ENCODE measurements around the gene C16orf54. TPM values are rescaled to one million over a fixed set of nuclear protein-coding genes. Genes with fewer than 3 reads are reported as not detected.
"Not testable (repeated sequence)": the region's sequence is repeated elsewhere in the genome, so short reads cannot be mapped to it uniquely, and the experiment has no call there.

The C16orf54 gene
- total and polyA plus RNA-seq, 4 donors, result 0.20 to 1.1 (median 0.34) TPM

GRCh38 chr16:29731768-29732601 lies 13.8 kb downstream of the C16orf54 start:
- H3K27me3 ChIP-seq (ENCODE audit: control insufficient read depth, insufficient read depth, low read length), result not testable (repeated sequence)

DNA sequence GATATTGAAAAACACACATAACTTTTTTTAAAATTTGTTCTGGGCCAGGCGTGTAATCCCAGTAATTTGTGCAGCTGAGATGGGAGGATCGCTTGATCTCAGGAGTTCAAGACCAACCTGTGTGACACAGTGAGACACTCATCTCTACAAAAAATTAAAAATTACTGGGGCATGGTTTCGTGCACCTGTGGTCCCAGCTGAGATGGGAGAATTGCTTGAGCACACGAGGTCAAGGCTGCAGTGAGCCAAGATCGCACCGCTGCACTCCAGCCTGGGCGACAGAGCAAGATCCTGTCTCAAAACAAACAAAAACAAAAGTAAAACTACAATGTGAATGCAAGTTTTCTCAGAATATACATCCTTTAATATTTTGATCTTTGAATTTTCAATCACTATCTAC lies 15.1 kb downstream of the C16orf54 start:
- no peak for DNase-seq (ENCODE audit: low read depth in 4 of 6, low spot score in 6 of 6)
- Histone ChIP-seq H3K27ac (ENCODE audit: low read depth, low read length) (no peak overlapping the region), H3K4me1 (ENCODE audit: control insufficient read depth, insufficient read depth, low read length) (no peaks in the 10 kb centered on the region), H3K36me3 (ENCODE audit: control insufficient read depth, insufficient read depth, low read length) (no peaks in the 10 kb centered on the region), H3K27me3 (ENCODE audit: control insufficient read depth, insufficient read depth, low read length) (no peaks in the 10 kb centered on the region), H3K4me3 (ENCODE audit: low read depth, low read length) (no peak overlapping the region), H3K9me3 (ENCODE audit: control insufficient read depth, insufficient read depth, low read length) (no peaks in the 10 kb centered on the region)
- WGBS (ENCODE audit: insufficient coverage), result 74% methylated on average over 5 of the region's 7 CpGs

More at GRCh38 chr16:29731768-29732601, 13.8 kb downstream of the C16orf54 start:
- WGBS (ENCODE audit: insufficient coverage), result 89% methylated on average over 6 of the region's 13 CpGs
- H3K27ac ChIP-seq (ENCODE audit: low read depth, low read length); H3K36me3 ChIP-seq (ENCODE audit: control insufficient read depth, insufficient read depth, low read length); H3K4me3 ChIP-seq (ENCODE audit: low read depth, low read length); H3K9me3 ChIP-seq (ENCODE audit: control insufficient read depth, insufficient read depth, low read length); H3K4me1 ChIP-seq (ENCODE audit: control insufficient read depth, insufficient read depth, low read length); DNase-seq (ENCODE audit: low read depth in 4 of 6, low spot score in 6 of 6): not testable (repeated sequence)

DNA sequence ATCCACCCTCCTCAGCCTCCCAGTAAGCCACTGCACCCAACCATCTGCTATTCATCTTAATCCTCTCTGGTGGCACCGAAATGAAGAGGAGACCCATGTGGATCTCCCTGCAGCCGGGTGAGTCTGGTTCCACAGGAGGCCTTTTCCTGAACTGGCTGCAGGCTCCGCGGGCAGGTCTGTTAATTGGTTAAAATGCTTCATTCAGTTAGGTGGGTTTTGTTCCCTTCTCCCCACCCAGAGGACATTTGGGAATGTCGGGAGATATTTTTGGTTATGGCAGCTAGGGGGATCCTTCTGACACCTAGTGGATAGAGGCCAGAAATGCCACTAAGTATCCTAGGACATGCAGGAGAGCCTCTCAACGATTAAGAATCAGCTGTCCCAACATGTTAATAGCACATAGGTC lies 16.7 kb downstream of the C16orf54 start:
- Histone ChIP-seq H3K27ac (ENCODE audit: low read depth, low read length) (no peak overlapping the region), H3K9me3 (ENCODE audit: control insufficient read depth, insufficient read depth, low read length) (no peaks in the 10 kb centered on the region), H3K4me3 (ENCODE audit: low read depth, low read length) (no peak overlapping the region), H3K27me3 (ENCODE audit: control insufficient read depth, insufficient read depth, low read length) (no peaks in the 10 kb centered on the region), H3K4me1 (ENCODE audit: control insufficient read depth, insufficient read depth, low read length) (no peaks in the 10 kb centered on the region), H3K36me3 (ENCODE audit: control insufficient read depth, insufficient read depth, low read length) (no peaks in the 10 kb centered on the region)
- WGBS (ENCODE audit: insufficient coverage), result 50% methylated on average over 2 of the region's 6 CpGs
- DNase-seq (ENCODE audit: low read depth in 4 of 6, low spot score in 6 of 6), result peak in 4 of 6 donors; percentile 28 to 90 (median 53)

DNA sequence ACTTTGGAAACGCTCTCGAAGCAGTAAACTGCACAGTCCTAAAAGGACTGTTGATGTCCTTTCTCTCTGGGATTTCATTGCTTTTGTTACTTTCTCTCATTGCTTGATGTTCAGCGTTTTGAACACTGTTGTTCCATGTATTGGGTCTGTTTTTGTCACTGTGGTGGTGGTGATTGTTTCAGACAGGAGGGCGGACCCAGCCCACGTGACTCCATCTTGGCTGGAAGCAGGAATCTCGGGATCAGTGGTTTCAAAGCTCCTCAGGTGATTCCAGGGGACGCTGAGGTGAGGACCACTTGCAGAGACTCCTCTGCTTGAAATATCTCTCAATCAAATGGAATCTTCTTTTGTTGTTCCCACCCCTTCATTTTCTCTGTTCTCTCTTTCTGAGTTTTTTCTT lies 18.3 kb downstream of the C16orf54 start:
- WGBS (ENCODE audit: insufficient coverage), result 84% methylated on average over 7 of the region's 7 CpGs
- Histone ChIP-seq H3K9me3 (ENCODE audit: control insufficient read depth, insufficient read depth, low read length) (no peaks in the 10 kb centered on the region), H3K4me3 (ENCODE audit: low read depth, low read length) (no peak overlapping the region), H3K36me3 (ENCODE audit: control insufficient read depth, insufficient read depth, low read length) (no peaks in the 10 kb centered on the region), H3K27ac (ENCODE audit: low read depth, low read length) (no peak overlapping the region), H3K4me1 (ENCODE audit: control insufficient read depth, insufficient read depth, low read length) (no peaks in the 10 kb centered on the region), H3K27me3 (ENCODE audit: control insufficient read depth, insufficient read depth, low read length) (no peaks in the 10 kb centered on the region)
- no peak for DNase-seq (ENCODE audit: low read depth in 4 of 6, low spot score in 6 of 6)

DNA sequence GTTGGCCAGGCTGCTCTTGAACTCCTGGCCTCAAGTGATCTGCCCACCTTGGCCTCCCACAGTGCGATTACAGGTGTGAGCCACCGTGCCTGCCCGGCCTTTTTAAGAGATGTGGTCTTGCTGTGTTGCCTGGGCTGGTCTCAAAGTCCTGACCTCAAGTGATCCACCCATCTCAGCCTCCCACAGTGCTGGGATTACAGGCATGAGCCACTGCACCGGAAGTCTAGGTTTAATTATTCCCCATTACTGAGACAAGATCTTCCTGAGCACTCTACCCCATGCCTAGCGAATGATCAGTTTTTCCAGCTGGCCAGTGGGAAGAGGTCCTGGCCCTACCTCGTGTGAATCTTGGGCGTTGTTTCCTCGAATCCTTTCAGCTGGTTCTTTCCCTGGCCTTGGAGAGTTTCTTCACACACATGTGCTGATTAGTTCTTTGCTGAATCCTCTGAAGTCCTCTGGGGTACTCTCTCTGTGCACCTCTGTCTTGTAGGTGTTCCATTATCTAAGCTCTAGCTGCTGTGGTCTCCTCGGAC lies 18.9 kb downstream of the C16orf54 start:
- Histone ChIP-seq H3K27me3 (ENCODE audit: control insufficient read depth, insufficient read depth, low read length) (no peaks in the 10 kb centered on the region), H3K27ac (ENCODE audit: low read depth, low read length) (no peak overlapping the region), H3K9me3 (ENCODE audit: control insufficient read depth, insufficient read depth, low read length) (no peaks in the 10 kb centered on the region), H3K4me3 (ENCODE audit: low read depth, low read length) (no peak overlapping the region), H3K4me1 (ENCODE audit: control insufficient read depth, insufficient read depth, low read length) (no peaks in the 10 kb centered on the region), H3K36me3 (ENCODE audit: control insufficient read depth, insufficient read depth, low read length) (no peaks in the 10 kb centered on the region)
- 80% methylated on average over 7 of the region's 9 CpGs for WGBS (ENCODE audit: insufficient coverage)
- DNase-seq (ENCODE audit: low read depth in 4 of 6, low spot score in 6 of 6), result no peak

GRCh38 chr16:29721167-29721879 lies 24.5 kb downstream of the C16orf54 start:
- not testable (repeated sequence) for H3K27ac ChIP-seq (ENCODE audit: low read depth, low read length); H3K4me1 ChIP-seq (ENCODE audit: control insufficient read depth, insufficient read depth, low read length); H3K4me3 ChIP-seq (ENCODE audit: low read depth, low read length); H3K27me3 ChIP-seq (ENCODE audit: control insufficient read depth, insufficient read depth, low read length); H3K36me3 ChIP-seq (ENCODE audit: control insufficient read depth, insufficient read depth, low read length); H3K9me3 ChIP-seq (ENCODE audit: control insufficient read depth, insufficient read depth, low read length)
- DNase-seq (ENCODE audit: low read depth in 4 of 6, low spot score in 6 of 6), result peak in 5 of 6 donors; percentile 47 to 92 (median 54)
- 24% methylated on average over 9 of the region's 24 CpGs for WGBS (ENCODE audit: insufficient coverage)

- WGBS (ENCODE audit: insufficient coverage), result 100% methylated on average over 1 of the region's 5 CpGs
- DNase-seq (ENCODE audit: low read depth in 4 of 6, low spot score in 6 of 6), result no peak
- Histone ChIP-seq H3K27me3 (ENCODE audit: control insufficient read depth, insufficient read depth, low read length) (no peaks in the 10 kb centered on the region), H3K9me3 (ENCODE audit: control insufficient read depth, insufficient read depth, low read length) (no peaks in the 10 kb centered on the region), H3K4me3 (ENCODE audit: low read depth, low read length) (no peak overlapping the region), H3K4me1 (ENCODE audit: control insufficient read depth, insufficient read depth, low read length) (no peaks in the 10 kb centered on the region), H3K27ac (ENCODE audit: low read depth, low read length) (no peak overlapping the region), H3K36me3 (ENCODE audit: control insufficient read depth, insufficient read depth, low read length) (no peaks in the 10 kb centered on the region)
Measured at GRCh38 chr16:29720703-29721102, 25.1 kb downstream of the C16orf54 start.

- Histone ChIP-seq H3K4me1 (ENCODE audit: control insufficient read depth, insufficient read depth, low read length) (no peaks in the 10 kb centered on the region), H3K9me3 (ENCODE audit: control insufficient read depth, insufficient read depth, low read length) (no peaks in the 10 kb centered on the region), H3K4me3 (ENCODE audit: low read depth, low read length) (no peak overlapping the region), H3K27me3 (ENCODE audit: control insufficient read depth, insufficient read depth, low read length) (no peaks in the 10 kb centered on the region), H3K27ac (ENCODE audit: low read depth, low read length) (no peak overlapping the region), H3K36me3 (ENCODE audit: control insufficient read depth, insufficient read depth, low read length) (no peaks in the 10 kb centered on the region)
- no peak for DNase-seq (ENCODE audit: low read depth in 4 of 6, low spot score in 6 of 6)
- WGBS (ENCODE audit: insufficient coverage), result 22% methylated on average over 3 of the region's 4 CpGs
Measured at GRCh38 chr16:29719063-29719462, 26.7 kb downstream of the C16orf54 start.

DNA sequence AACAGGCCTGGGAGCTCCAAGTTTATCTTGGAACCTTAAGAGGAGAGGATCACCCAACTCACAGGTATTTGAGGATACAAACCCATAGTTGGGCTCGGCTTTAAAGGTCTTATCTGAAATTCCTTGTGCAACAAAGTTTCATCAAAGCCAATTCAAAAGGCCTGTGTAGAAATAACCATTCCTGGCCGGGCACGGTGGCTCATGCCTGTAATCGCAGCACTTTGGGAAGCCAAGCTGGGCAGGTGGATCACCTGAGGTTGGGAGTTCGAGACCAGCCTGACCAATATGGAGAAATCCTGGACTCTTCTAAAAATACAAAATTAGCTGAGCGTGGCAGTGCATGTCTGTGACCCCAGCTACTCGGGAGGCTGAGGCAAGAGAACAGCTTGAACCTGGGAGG lies 28.7 kb downstream of the C16orf54 start:
- DNase-seq (ENCODE audit: low read depth in 4 of 6, low spot score in 6 of 6), result no peak
- no peaks in the 10 kb centered on the region for H3K36me3 ChIP-seq (ENCODE audit: control insufficient read depth, insufficient read depth, low read length)
- whole genome bisulfite sequencing (ENCODE audit: insufficient coverage), result 93% methylated on average over 7 of the region's 7 CpGs

More for the DNA sequence above, 28.7 kb downstream of the C16orf54 start:
- no peaks in the 10 kb centered on the region for H3K9me3 ChIP-seq (ENCODE audit: control insufficient read depth, insufficient read depth, low read length)
- no peaks in the 10 kb centered on the region for H3K4me1 ChIP-seq (ENCODE audit: control insufficient read depth, insufficient read depth, low read length)
- no peak overlapping the region for H3K4me3 ChIP-seq (ENCODE audit: low read depth, low read length)
- no peaks in the 10 kb centered on the region for H3K27me3 ChIP-seq (ENCODE audit: control insufficient read depth, insufficient read depth, low read length)
- H3K27ac ChIP-seq (ENCODE audit: low read depth, low read length), result no peak overlapping the region
